ENCODE data around the gene LINGO4. TPM values are rescaled to one million over a fixed set of nuclear protein-coding genes. Genes with fewer than 3 reads are reported as not detected.

The LINGO4 gene
- total and polyA plus RNA-seq, 3 experiments from 2014 or later: 0.09 to 0.28 TPM; not detected in 1

DNA sequence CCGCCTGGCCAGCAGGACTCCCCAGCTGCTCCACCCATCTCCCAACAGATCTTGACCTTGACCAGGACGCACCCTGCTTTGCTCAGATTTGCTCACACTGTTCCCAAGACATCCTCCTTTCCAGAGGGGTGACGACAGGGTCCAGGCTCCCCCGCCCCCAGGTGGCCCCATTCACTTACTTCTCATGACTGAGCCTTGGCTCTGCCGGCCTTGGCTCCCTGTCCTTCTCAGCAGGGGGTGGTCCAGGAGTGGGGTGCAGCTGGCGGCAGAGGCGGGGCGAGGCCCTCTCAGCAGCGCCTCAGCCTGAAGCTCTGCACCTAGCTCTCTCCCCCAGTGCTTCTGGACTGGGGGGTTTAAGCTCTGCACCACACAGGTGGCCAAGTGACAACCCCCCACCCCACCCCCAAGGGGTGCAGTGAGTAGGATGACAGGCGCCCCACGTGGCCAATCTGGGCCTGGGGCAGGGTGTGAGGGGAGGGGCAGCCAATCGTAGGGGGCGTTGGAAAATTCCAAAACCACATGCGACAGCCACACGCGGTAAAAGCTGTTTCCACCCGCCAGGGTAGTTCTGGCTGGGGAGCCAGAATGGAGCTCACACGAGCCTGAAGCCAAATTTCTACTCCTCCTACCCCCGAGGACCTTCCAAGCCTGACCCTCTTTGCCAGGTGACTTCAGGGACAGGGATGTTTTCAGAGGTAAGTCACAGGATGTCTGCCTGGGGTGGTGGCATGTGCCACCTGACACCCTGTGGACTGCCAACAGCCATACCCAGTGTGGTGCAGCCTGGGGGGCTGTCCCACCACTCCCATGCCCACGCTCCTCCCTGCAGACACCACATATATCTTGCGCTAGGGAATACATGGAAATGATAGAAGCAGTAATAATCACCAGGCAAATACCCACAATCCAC lies 20.8 kb upstream of the LINGO4 start:
- CTCF ChIA-PET: interaction anchor here (1.4 kb wide), 1 partner anchor 15 kb away, joined by 4 read pairs; no protein-coding TSS in a partner anchor
- DNase-seq: peak in 2 of 5 donors; percentile 26 to 56
- H3K36me3 Mint-ChIP-seq: peaks cover 0 to 8% (median 0%) of the 10 kb centered on the region in 3 donors
- Histone ChIP-seq H3K27me3 (ENCODE audit: insufficient read depth, low read length, poor library complexity, severe bottlenecking) (no peaks in the 10 kb centered on the region), H3K9me3 (ENCODE audit: low read length) (no peaks in the 10 kb centered on the region), H3K36me3 (ENCODE audit: insufficient read depth, low read length) (no peaks in the 10 kb centered on the region), H3K4me3 (ENCODE audit: low read length) (no peak overlapping the region), H3K4me1 (ENCODE audit: insufficient read depth, low read length) (peaks cover 55% of the 10 kb centered on the region), H3K27ac (ENCODE audit: low read depth, low read length) (no peak overlapping the region)
- H3K27me3 Mint-ChIP-seq: no peaks in the 10 kb centered on the region
- peak overlapping the region; percentile 53 to 97 (median 87) for H3K4me3 Mint-ChIP-seq
- POLR2A ChIA-PET: interaction anchor here (0.5 kb wide), 1 partner anchor 79 kb away, joined by 3 read pairs; no protein-coding TSS in a partner anchor
- peak overlapping the region; percentile 70 to 99 (median 90) for H3K27ac Mint-ChIP-seq
- peaks cover 52 to 62% (median 56%) of the 10 kb centered on the region in 3 donors for H3K4me1 Mint-ChIP-seq
- H3K9me3 Mint-ChIP-seq: no peaks in the 10 kb centered on the region

DNA sequence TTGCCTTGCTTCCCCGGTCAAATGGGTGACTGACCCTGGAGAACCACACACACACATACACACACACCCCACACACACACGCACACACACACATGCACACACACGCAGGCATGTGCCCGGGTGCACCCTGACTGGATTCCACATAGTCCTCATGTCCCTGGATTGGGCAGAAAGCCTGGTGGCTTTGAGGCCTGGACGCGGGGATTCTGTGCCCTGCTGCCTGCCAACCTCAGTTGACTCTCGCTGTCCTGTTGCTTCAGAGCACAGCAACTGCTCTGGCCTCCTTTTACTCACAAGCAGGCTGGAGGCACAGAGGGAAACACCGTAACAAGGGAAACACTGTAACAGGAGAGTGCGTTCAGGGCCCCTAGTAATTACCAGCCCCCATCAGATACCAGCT lies 20.0 kb upstream of the LINGO4 start:
- Mint-ChIP-seq H3K27ac (peak overlapping the region in 7 of 8 donors; percentile 70 to 98 (median 88)), H3K27me3 (no peaks in the 10 kb centered on the region), H3K36me3 (peaks cover 0 to 8% (median 0%) of the 10 kb centered on the region in 3 donors), H3K4me1 (peaks cover 52 to 62% (median 57%) of the 10 kb centered on the region in 3 donors), H3K4me3 (peak overlapping the region; percentile 38 to 97 (median 87)), H3K9me3 (no peaks in the 10 kb centered on the region)
- no peak for DNase-seq
- no peaks in the 10 kb centered on the region for H3K9me3 ChIP-seq (ENCODE audit: low read length)
- H3K4me3 ChIP-seq (ENCODE audit: low read length): no peak overlapping the region
- H3K4me1 ChIP-seq (ENCODE audit: insufficient read depth, low read length): peaks cover 55% of the 10 kb centered on the region
- H3K27me3 ChIP-seq (ENCODE audit: insufficient read depth, low read length, poor library complexity, severe bottlenecking): no peaks in the 10 kb centered on the region
- H3K27ac ChIP-seq (ENCODE audit: low read depth, low read length): no peak overlapping the region
- ChIA-PET CTCF (interaction anchor here (1.4 to 1.5 kb wide), 2 partner anchors 11 to 14 kb away, joined by 4 to 7 read pairs; no protein-coding TSS in a partner anchor), POLR2A (no interaction called here)
- no peaks in the 10 kb centered on the region for H3K36me3 ChIP-seq (ENCODE audit: insufficient read depth, low read length)

DNA sequence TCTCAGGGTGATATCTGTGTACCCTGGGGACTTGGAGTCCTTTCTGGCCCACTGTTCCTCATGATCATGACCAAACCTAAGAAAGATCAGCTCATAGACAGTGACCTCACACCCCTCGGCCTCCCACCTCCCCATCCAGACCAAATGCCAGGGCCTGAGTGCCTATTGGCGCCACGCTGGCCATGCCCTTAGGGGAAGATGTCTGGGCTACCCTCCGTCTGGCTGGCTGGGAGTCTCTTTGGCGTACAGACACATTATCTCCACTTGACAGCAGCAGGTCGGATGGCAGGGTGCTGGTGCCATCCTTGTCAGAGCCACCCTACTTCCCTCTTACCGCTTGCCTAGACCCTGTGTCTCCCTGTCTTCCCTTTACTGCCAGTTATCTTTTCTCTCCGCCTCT lies 18.0 kb upstream of the LINGO4 start:
- H3K27ac ChIP-seq (ENCODE audit: low read depth, low read length): no peak overlapping the region
- DNase-seq: no peak
- no peaks in the 10 kb centered on the region for H3K27me3 ChIP-seq (ENCODE audit: insufficient read depth, low read length, poor library complexity, severe bottlenecking)
- H3K4me1 ChIP-seq (ENCODE audit: insufficient read depth, low read length): peaks cover 45% of the 10 kb centered on the region
- no peaks in the 10 kb centered on the region for H3K36me3 ChIP-seq (ENCODE audit: insufficient read depth, low read length)
- Mint-ChIP-seq H3K36me3 (peaks cover 0 to 8% (median 0%) of the 10 kb centered on the region in 3 donors), H3K27me3 (no peaks in the 10 kb centered on the region), H3K4me3 (peak overlapping the region; percentile 1 to 97 (median 87)), H3K4me1 (peaks cover 49 to 58% (median 57%) of the 10 kb centered on the region in 3 donors), H3K9me3 (no peaks in the 10 kb centered on the region), H3K27ac (peak overlapping the region in 7 of 8 donors; percentile 24 to 98 (median 89))
- CTCF ChIA-PET: interaction anchor here (1.0 kb wide), 1 partner anchor 14 kb away, joined by 3 read pairs; no protein-coding TSS in a partner anchor
- no peak overlapping the region for H3K4me3 ChIP-seq (ENCODE audit: low read length)
- no peaks in the 10 kb centered on the region for H3K9me3 ChIP-seq (ENCODE audit: low read length)
- POLR2A ChIA-PET: no interaction called here

DNA sequence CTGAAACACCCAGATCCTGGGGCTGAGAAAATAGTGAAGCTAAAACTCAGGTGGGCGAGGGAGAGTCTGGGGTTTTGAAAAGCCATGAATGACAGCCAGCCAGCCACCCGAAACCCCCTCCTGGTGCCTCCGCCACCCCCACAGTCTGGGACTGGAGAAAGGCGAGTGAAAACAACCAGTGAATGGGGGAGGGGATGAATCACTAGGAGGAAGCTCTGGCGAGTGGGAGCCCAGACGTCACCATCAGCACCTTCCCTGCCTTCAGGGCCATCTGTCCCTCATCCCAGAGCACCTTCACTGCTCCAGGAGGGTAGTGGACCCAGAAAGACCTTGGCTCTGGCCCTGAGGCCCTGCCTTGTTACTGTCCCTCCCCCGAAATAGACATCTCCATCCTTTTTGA lies 17.2 kb upstream of the LINGO4 start:
- Histone ChIP-seq H3K9me3 (ENCODE audit: low read length) (no peaks in the 10 kb centered on the region), H3K4me3 (ENCODE audit: low read length) (no peak overlapping the region), H3K36me3 (ENCODE audit: insufficient read depth, low read length) (no peaks in the 10 kb centered on the region), H3K4me1 (ENCODE audit: insufficient read depth, low read length) (peaks cover 41% of the 10 kb centered on the region), H3K27ac (ENCODE audit: low read depth, low read length) (no peak overlapping the region), H3K27me3 (ENCODE audit: insufficient read depth, low read length, poor library complexity, severe bottlenecking) (no peaks in the 10 kb centered on the region)
- ChIA-PET CTCF (interaction anchor here (2.0 kb wide), 1 partner anchor 11 kb away, joined by 7 read pairs; no protein-coding TSS in a partner anchor), POLR2A (no interaction called here)
- Mint-ChIP-seq H3K4me1 (peaks cover 51 to 58% (median 58%) of the 10 kb centered on the region in 3 donors), H3K27me3 (no peaks in the 10 kb centered on the region), H3K9me3 (no peaks in the 10 kb centered on the region), H3K27ac (peak overlapping the region in 7 of 8 donors; percentile 54 to 98 (median 89)), H3K36me3 (peaks cover 0 to 8% (median 0%) of the 10 kb centered on the region in 3 donors), H3K4me3 (peak overlapping the region; percentile 29 to 97 (median 87))
- DNase-seq: no peak

DNA sequence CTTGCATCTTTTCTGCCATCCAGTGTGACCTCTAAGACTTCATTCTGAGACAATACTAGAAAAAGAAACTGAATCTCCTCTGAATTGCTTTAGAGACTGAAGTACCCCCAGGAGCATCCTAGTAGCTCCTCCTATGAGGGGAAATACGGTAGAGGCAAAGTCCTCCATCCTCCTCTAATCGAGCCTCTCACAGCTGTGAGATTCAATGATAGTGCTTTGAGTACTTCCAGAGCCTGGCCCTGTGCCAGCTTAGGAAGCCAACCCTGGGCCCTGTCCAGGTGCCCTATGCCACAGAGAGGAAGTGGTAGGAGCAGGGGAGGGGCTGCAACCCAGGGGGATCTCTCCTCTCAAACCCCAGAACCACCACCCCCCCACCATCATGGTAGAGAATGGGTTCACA lies 15.7 kb upstream of the LINGO4 start:
- Histone ChIP-seq H3K4me1 (ENCODE audit: insufficient read depth, low read length) (peaks cover 44% of the 10 kb centered on the region), H3K9me3 (ENCODE audit: low read length) (no peaks in the 10 kb centered on the region), H3K27me3 (ENCODE audit: insufficient read depth, low read length, poor library complexity, severe bottlenecking) (no peaks in the 10 kb centered on the region), H3K4me3 (ENCODE audit: low read length) (no peak overlapping the region), H3K27ac (ENCODE audit: low read depth, low read length) (no peak overlapping the region), H3K36me3 (ENCODE audit: insufficient read depth, low read length) (no peaks in the 10 kb centered on the region)
- H3K4me1 Mint-ChIP-seq: peaks cover 59 to 68% (median 66%) of the 10 kb centered on the region in 3 donors
- H3K27me3 Mint-ChIP-seq: no peaks in the 10 kb centered on the region
- POLR2A ChIA-PET: interaction anchor here (0.8 kb wide), 1 partner anchor 9 kb away, joined by 3 read pairs; no protein-coding TSS in a partner anchor
- H3K27ac Mint-ChIP-seq: peak overlapping the region; percentile 16 to 98 (median 90)
- peak overlapping the region in 6 of 7 donors; percentile 71 to 97 (median 86) for H3K4me3 Mint-ChIP-seq
- peaks cover 0 to 12% (median 4%) of the 10 kb centered on the region in 3 donors for H3K36me3 Mint-ChIP-seq
- DNase-seq: peak in 1 of 5 donors; percentile 24
- CTCF ChIA-PET: interaction anchor here (2.0 to 2.4 kb wide), 2 partner anchors 10 to 16 kb away, joined by 7 to 12 read pairs; no protein-coding TSS in a partner anchor
- H3K9me3 Mint-ChIP-seq: no peaks in the 10 kb centered on the region

DNA sequence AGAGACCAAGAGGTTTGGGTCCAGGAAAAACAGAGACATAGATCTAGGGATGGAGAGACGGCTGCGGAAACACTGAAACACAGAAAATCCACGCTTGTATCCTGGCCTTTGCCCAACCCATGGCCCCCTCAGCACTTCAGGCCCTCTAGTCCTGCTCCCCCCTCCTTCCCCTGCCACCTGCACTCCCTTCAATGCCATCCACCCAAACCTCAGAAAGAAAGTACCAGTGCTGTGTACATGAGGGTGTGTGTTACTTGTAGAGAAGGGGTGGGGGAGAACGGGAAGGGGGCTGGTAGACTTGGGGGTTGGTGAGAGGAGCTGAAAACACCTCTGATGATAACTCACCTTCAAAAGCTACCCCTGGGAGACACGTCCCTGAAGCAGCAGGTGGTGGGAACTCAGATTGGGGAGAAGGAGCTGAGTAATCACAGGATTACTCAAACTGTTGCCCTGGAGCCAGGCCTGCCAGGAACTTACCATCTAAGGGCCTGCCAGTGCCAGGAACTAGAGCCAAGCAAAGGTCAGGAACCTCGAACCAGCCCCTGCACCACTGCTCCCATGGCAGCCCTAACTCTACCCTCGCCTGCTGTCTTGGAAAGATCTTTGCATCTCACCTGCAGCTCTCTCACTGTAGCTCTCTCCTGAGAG lies 14.9 kb upstream of the LINGO4 start:
- Histone ChIP-seq H3K27me3 (ENCODE audit: insufficient read depth, low read length, poor library complexity, severe bottlenecking) (no peaks in the 10 kb centered on the region), H3K36me3 (ENCODE audit: insufficient read depth, low read length) (no peaks in the 10 kb centered on the region), H3K9me3 (ENCODE audit: low read length) (no peaks in the 10 kb centered on the region), H3K4me1 (ENCODE audit: insufficient read depth, low read length) (peaks cover 50% of the 10 kb centered on the region), H3K4me3 (ENCODE audit: low read length) (no peak overlapping the region), H3K27ac (ENCODE audit: low read depth, low read length) (no peak overlapping the region)
- Mint-ChIP-seq H3K4me3 (peak overlapping the region in 6 of 7 donors; percentile 71 to 97 (median 86)), H3K9me3 (no peaks in the 10 kb centered on the region), H3K36me3 (peaks cover 0 to 11% (median 4%) of the 10 kb centered on the region in 3 donors), H3K4me1 (peaks cover 65 to 73% (median 70%) of the 10 kb centered on the region in 3 donors), H3K27ac (peak overlapping the region in 7 of 8 donors; percentile 86 to 98 (median 91)), H3K27me3 (no peaks in the 10 kb centered on the region)
- DNase-seq: no peak
- POLR2A ChIA-PET: interaction anchor here (0.8 to 1.1 kb wide), 2 partner anchors 10 to 57 kb away, joined by 3 read pairs; partner anchors contain the start of gene MRPL9
- CTCF ChIA-PET: interaction anchor here (2.4 kb wide), 1 partner anchor 16 kb away, joined by 12 read pairs; no protein-coding TSS in a partner anchor

DNA sequence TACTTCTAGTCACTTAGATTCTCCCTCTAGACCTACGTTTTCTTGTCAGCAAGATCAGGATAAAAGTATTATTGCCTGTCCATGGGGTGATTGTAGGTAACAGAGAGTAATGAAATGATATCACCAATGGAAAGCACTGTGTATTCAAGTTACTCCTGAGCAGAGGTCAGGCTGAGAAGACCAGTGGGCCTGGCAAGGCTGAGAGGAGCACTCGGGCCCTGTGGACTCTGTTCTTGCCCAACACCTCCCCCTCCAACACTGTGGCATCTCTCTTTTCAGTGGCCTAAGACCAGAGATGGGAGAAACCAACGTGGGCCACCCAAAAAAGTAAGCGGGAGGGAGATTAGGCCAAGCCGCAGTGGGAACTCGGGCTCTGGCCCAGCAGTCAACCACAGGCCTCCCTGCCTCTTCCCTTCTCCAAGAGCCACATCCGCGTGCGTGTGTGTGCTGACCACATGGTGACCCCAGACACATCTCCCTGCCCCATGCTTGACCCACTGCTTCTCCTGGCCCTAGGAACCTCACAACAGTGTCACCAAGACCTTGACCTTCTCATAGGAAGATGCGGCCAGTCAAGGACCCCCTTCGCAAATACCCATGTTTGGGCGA lies 14.1 kb upstream of the LINGO4 start:
- Mint-ChIP-seq H3K4me3 (peak overlapping the region in 6 of 7 donors; percentile 71 to 97 (median 86)), H3K27me3 (no peaks in the 10 kb centered on the region), H3K27ac (peak overlapping the region in 7 of 8 donors; percentile 86 to 98 (median 91)), H3K9me3 (no peaks in the 10 kb centered on the region), H3K36me3 (peaks cover 0 to 4% (median 4%) of the 10 kb centered on the region in 3 donors), H3K4me1 (peaks cover 72 to 81% (median 77%) of the 10 kb centered on the region in 3 donors)
- Histone ChIP-seq H3K27ac (ENCODE audit: low read depth, low read length) (no peak overlapping the region), H3K36me3 (ENCODE audit: insufficient read depth, low read length) (no peaks in the 10 kb centered on the region), H3K4me1 (ENCODE audit: insufficient read depth, low read length) (peaks cover 57% of the 10 kb centered on the region), H3K4me3 (ENCODE audit: low read length) (no peak overlapping the region), H3K9me3 (ENCODE audit: low read length) (no peaks in the 10 kb centered on the region), H3K27me3 (ENCODE audit: insufficient read depth, low read length, poor library complexity, severe bottlenecking) (no peaks in the 10 kb centered on the region)
- CTCF ChIA-PET: interaction anchor here (1.5 to 2.4 kb wide), 2 partner anchors 17 kb away, joined by 3 to 12 read pairs; no protein-coding TSS in a partner anchor
- no peak for DNase-seq
- POLR2A ChIA-PET: interaction anchor here (1.1 kb wide), 1 partner anchor 56 kb away, joined by 3 read pairs; the partner anchor contains the start of gene MRPL9
